T-cell (primary cell): ENCODE data around the gene ACER3. TPM values are rescaled to one million over a fixed set of nuclear protein-coding genes. Genes with fewer than 3 reads are reported as not detected.

Source experiments
- ATAC-seq, 4 experiments: fragments of 200-7000 bp in 3 of 4; fragments of 150-1000 bp in 1 of 4; cut with Tn5 transposase; replicated peaks in 1 of 4; 1 replicate in 3 of 4; 2 replicates in 1 of 4; pipeline ENCODE4 v1.10.0; 2021; ENCODE audit warnings: moderate library complexity in 3 of 4, mild to moderate bottlenecking in 2 of 4, moderate number of reproducible peaks in 1 of 4
- CTCF ChIA-PET, 2 donors: fragments of 300-600 bp; sonication (Branson Sonifier 250); formaldehyde crosslinking; loops; one replicate each; lab custom pipeline; 2022; ENCODE audit warnings: antibody characterized with exemption in 2 of 2; lab: Charles Lee
- POLR2A ChIA-PET, 2 donors: fragments of 300-600 bp; sonication (Branson Sonifier 250); formaldehyde crosslinking; loops; one replicate each; lab custom pipeline; 2022; ENCODE audit warnings: antibody characterized with exemption in 2 of 2; lab: Charles Lee
- DNase-seq, 35 experiments: peaks; one replicate each; pipeline versions ENCODE4 v3.0.0 to v3.0.0-alpha.2; 2013 to 2023
- H3K27ac ChIP-seq: one replicate; pipeline ENCODE4 v1.5.1; 2013; ENCODE audit warnings: low read length
- H3K27me3 ChIP-seq, 2 experiments: replicated peaks in 1 of 2; 1 replicate in 1 of 2; 2 replicates in 1 of 2; pipeline versions ENCODE4 v1.6.1 to v1.7.0; 2013; ENCODE audit warnings: low read length in 1 of 2, mixed read lengths in 1 of 2; ENCODE audit not compliant: control insufficient read depth in 2 of 2, insufficient read depth in 2 of 2; ENCODE audit errors: extremely low read depth in 1 of 2
- H3K36me3 ChIP-seq, 2 donors: 1 replicate in 1 of 2; 2 replicates in 1 of 2; pipeline versions ENCODE4 v1.6.1 to v1.7.0; 2013; ENCODE audit warnings: low read length in 1 of 2; ENCODE audit not compliant: control insufficient read depth in 2 of 2, insufficient read depth in 1 of 2; ENCODE audit errors: extremely low read depth in 1 of 2
- H3K4me1 ChIP-seq, 2 experiments: 1 replicate in 1 of 2; 2 replicates in 1 of 2; pipeline versions ENCODE4 v1.6.1 to v1.7.0; 2013; ENCODE audit warnings: low read length in 2 of 2, mixed read lengths in 1 of 2; ENCODE audit not compliant: insufficient read depth in 2 of 2, control insufficient read depth in 1 of 2; ENCODE audit errors: extremely low read depth in 1 of 2
- H3K4me3 ChIP-seq, 2 donors: 1 replicate in 1 of 2; 2 replicates in 1 of 2; pipeline versions ENCODE4 v1.5.1 to v1.7.0; 2013; ENCODE audit warnings: mild to moderate bottlenecking in 2 of 2, low read length in 1 of 2, moderate library complexity in 1 of 2; ENCODE audit not compliant: control insufficient read depth in 1 of 2; ENCODE audit errors: extremely low read depth in 1 of 2
- H3K9me3 ChIP-seq: 2 replicates; pipeline ENCODE4 v1.7.0; 2013
- H3K27ac Mint-ChIP-seq, 2 donors: one replicate each; pipeline ENCODE4 v1.8.0; 2020 to 2021; ENCODE audit warnings: mild to moderate bottlenecking in 2 of 2, mixed read lengths in 2 of 2
- H3K27me3 Mint-ChIP-seq, 2 donors: one replicate each; pipeline ENCODE4 v1.8.0; 2021 to 2022; ENCODE audit warnings: mixed read lengths in 2 of 2
- H3K36me3 Mint-ChIP-seq: one replicate; pipeline ENCODE4 v1.8.0; 2021; ENCODE audit warnings: mixed read lengths
- H3K4me1 Mint-ChIP-seq, 3 donors: one replicate each; pipeline ENCODE4 v1.8.0; 2020 to 2022; ENCODE audit warnings: mixed read lengths in 3 of 3, mild to moderate bottlenecking in 1 of 3
- H3K4me3 Mint-ChIP-seq, 3 donors: one replicate each; pipeline ENCODE4 v1.8.0; 2020 to 2022; ENCODE audit warnings: mild to moderate bottlenecking in 3 of 3, mixed read lengths in 3 of 3, moderate library complexity in 3 of 3
- H3K9me3 Mint-ChIP-seq, 3 donors: one replicate each; pipeline ENCODE4 v1.8.0; 2020 to 2022; ENCODE audit warnings: mixed read lengths in 3 of 3
- WGBS: methylation state at CpG from one replicate; pipeline ENCODE4 v1.1.5; 2013; ENCODE audit warnings: missing lambda C conversion rate; ENCODE audit not compliant: insufficient coverage; 5-methylcytosine and 5-hydroxymethylcytosine counted together
- total RNA-seq, 35 experiments: library from RNA in 6 of 35; stranded (reverse) in 6 of 35; fragments of 120-200 nt in 1 of 35; gene quantifications; one replicate each; pipeline versions ENCODE4 v1.2.1 to v1.2.4 and lab custom pipeline; 2013 to 2026

Gene ACER3
- total RNA-seq, 5 donors from 2014 or later (not counting 1 experiment from before 2014, with no cell fraction given): 4.3 to 9.0 (median 5.2) TPM

DNA sequence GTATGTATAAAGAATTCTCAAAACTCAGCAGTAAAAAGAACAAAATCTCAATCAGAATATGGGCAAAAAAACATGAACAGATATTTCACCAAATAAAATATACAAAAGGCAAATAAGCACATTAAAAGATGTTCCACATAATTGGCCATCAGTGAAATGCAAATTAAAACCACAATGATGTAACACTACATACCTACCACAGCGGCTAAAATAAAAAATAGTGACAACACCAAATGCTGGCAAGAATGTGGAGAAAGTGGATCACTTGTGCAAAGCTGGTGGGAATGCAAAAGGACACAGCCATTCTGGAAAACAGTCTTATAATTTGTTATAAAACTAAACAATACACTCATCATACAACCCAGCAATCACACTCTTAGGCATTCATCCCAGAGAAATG, 38.3 kb upstream of the ACER3 start:
- H3K4me1 Mint-ChIP-seq: peaks cover 2 to 18% (median 9%) of the 10 kb centered on the region in 3 donors
- no peaks in the 10 kb centered on the region for H3K36me3 ChIP-seq
- H3K4me3 Mint-ChIP-seq: no peak overlapping the region
- H3K4me1 ChIP-seq: no peaks in the 10 kb centered on the region
- ATAC-seq (no peak), DNase-seq (no peak)
- peaks cover 5 to 6% of the 10 kb centered on the region in 2 donors for H3K27me3 Mint-ChIP-seq
- no peaks in the 10 kb centered on the region for H3K36me3 Mint-ChIP-seq
- H3K4me3 ChIP-seq: no peak overlapping the region
- peaks cover 0 to 7% of the 10 kb centered on the region in 2 experiments for H3K27me3 ChIP-seq
- no peak overlapping the region for H3K27ac ChIP-seq
- no CpG with 5 or more reads among the region's 1 CpG for WGBS
- H3K27ac Mint-ChIP-seq: no peak overlapping the region
- no peaks in the 10 kb centered on the region for H3K9me3 Mint-ChIP-seq
- ChIA-PET POLR2A (interaction anchor here in 1 of 2 donors (0.6 kb wide), 1 partner anchor 13 kb away, joined by 3 read pairs; no protein-coding TSS in a partner anchor), CTCF (interaction anchor here in 1 of 2 donors (0.6 kb wide), 1 partner anchor 488 kb away, joined by 6 read pairs; no protein-coding TSS in a partner anchor)
- H3K9me3 ChIP-seq: no peaks in the 10 kb centered on the region

DNA sequence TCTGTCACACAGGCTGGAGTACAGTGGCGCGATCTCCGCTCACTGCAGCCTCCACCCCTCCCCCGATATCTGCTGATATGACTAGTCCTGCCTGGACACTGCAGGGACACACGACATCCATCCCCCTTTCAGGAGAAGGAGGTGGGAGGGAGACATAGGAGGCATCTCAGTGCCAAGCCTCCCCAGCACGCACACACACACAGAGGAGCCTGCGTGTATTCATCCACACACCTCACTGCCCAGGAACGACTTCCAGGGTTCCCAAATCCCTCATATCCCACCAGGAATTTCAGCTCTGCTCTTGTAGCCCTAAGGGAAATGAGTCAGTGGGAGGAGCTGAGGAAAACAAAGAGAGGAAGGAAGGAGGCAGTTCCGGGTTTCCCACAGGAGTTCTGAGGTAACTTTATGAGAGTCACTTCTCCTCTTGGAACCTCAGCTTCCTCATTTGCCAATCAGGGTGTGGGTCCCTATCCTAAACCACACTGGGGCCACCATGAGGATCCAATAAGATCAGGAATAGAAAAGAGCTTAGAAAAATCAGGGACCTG, 37.2 kb upstream of the ACER3 start:
- ChIA-PET POLR2A (no interaction called here), CTCF (interaction anchor here in 1 of 2 donors (1.3 kb wide), 1 partner anchor 95 kb away, joined by 3 read pairs; no protein-coding TSS in a partner anchor)
- no CpG with 5 or more reads among the region's 9 CpGs for WGBS
- no peak overlapping the region for H3K4me3 Mint-ChIP-seq
- no peak overlapping the region for H3K27ac Mint-ChIP-seq
- Histone ChIP-seq H3K9me3 (no peaks in the 10 kb centered on the region), H3K4me3 (no peak overlapping the region), H3K27me3 (peaks cover 0 to 7% of the 10 kb centered on the region in 2 experiments), H3K36me3 (no peaks in the 10 kb centered on the region), H3K4me1 (no peaks in the 10 kb centered on the region), H3K27ac (no peak overlapping the region)
- no peaks in the 10 kb centered on the region for H3K36me3 Mint-ChIP-seq
- H3K9me3 Mint-ChIP-seq: no peaks in the 10 kb centered on the region
- DNase-seq: no peak
- peaks cover 2 to 18% (median 9%) of the 10 kb centered on the region in 3 donors for H3K4me1 Mint-ChIP-seq
- peaks cover 5 to 6% of the 10 kb centered on the region in 2 donors for H3K27me3 Mint-ChIP-seq
- no peak for ATAC-seq

GRCh38 chr11:76824083-76824939, 36.4 kb upstream of the ACER3 start:
- Histone ChIP-seq H3K36me3 (no peaks in the 10 kb centered on the region), H3K27me3 (peaks cover 0 to 4% of the 10 kb centered on the region in 2 experiments), H3K4me1 (no peaks in the 10 kb centered on the region), H3K27ac (no peak overlapping the region), H3K4me3 (no peak overlapping the region), H3K9me3 (no peaks in the 10 kb centered on the region)
- WGBS: 56% methylated on average over 6 of the region's 9 CpGs
- DNase-seq: no peak
- Mint-ChIP-seq H3K9me3 (no peaks in the 10 kb centered on the region), H3K4me3 (no peak overlapping the region), H3K4me1 (peaks cover 2 to 18% (median 9%) of the 10 kb centered on the region in 3 donors), H3K27me3 (peaks cover 5% of the 10 kb centered on the region in 2 donors), H3K27ac (no peak overlapping the region), H3K36me3 (no peaks in the 10 kb centered on the region)
- ChIA-PET CTCF (interaction anchor here in 1 of 2 donors (1.3 kb wide), 1 partner anchor 94 kb away, joined by 3 read pairs; no protein-coding TSS in a partner anchor), POLR2A (no interaction called here)
- ATAC-seq: no peak

- no peaks in the 10 kb centered on the region for H3K9me3 Mint-ChIP-seq
- Histone ChIP-seq H3K4me3 (no peak overlapping the region), H3K4me1 (no peaks in the 10 kb centered on the region), H3K27ac (no peak overlapping the region), H3K27me3 (peaks cover 0 to 11% of the 10 kb centered on the region in 2 experiments), H3K36me3 (no peaks in the 10 kb centered on the region), H3K9me3 (no peaks in the 10 kb centered on the region)
- H3K4me1 Mint-ChIP-seq: peaks cover 2 to 18% (median 9%) of the 10 kb centered on the region in 3 donors
- no peak overlapping the region for H3K27ac Mint-ChIP-seq
- DNase-seq: no peak
- no peak for ATAC-seq
- ChIA-PET CTCF (interaction anchor here in 1 of 2 donors (1.3 kb wide), 1 partner anchor 93 kb away, joined by 3 read pairs; no protein-coding TSS in a partner anchor), POLR2A (no interaction called here)
- 100% methylated on average over 2 of the region's 5 CpGs for WGBS
- peaks cover 3 to 5% of the 10 kb centered on the region in 2 donors for H3K27me3 Mint-ChIP-seq
- H3K4me3 Mint-ChIP-seq: no peak overlapping the region
- H3K36me3 Mint-ChIP-seq: no peaks in the 10 kb centered on the region
Observed at GRCh38 chr11:76824980-76825725, 35.6 kb upstream of the ACER3 start.

- H3K9me3 ChIP-seq: no peaks in the 10 kb centered on the region
- no peak for DNase-seq
- H3K4me3 ChIP-seq: no peak overlapping the region
- H3K36me3 Mint-ChIP-seq: no peaks in the 10 kb centered on the region
- ChIA-PET POLR2A (no interaction called here), CTCF (no interaction called here)
- peaks cover 0 to 15% of the 10 kb centered on the region in 2 experiments for H3K27me3 ChIP-seq
- no peak overlapping the region for H3K27ac ChIP-seq
- no peak overlapping the region for H3K4me3 Mint-ChIP-seq
- WGBS: no CpG with 5 or more reads among the region's 1 CpG
- H3K9me3 Mint-ChIP-seq: no peaks in the 10 kb centered on the region
- no peak for ATAC-seq
- no peaks in the 10 kb centered on the region for H3K4me1 ChIP-seq
- no peaks in the 10 kb centered on the region for H3K36me3 ChIP-seq
- peaks cover 3 to 5% of the 10 kb centered on the region in 2 donors for H3K27me3 Mint-ChIP-seq
- no peak overlapping the region for H3K27ac Mint-ChIP-seq
- peaks cover 2 to 18% (median 9%) of the 10 kb centered on the region in 3 donors for H3K4me1 Mint-ChIP-seq
Observed at GRCh38 chr11:76825726-76826396, 34.9 kb upstream of the ACER3 start.
